CD4-positive, alpha-beta T cell treated with Interleukin-15 for 4 hours (primary cell): ENCODE data around the gene SPATA2L.

Experiments used
- DNase-seq: peaks from one replicate; pipeline ENCODE4 v3.0.0-alpha.2; 2020; ENCODE audit warnings: low spot score

The SPATA2L gene

DNA sequence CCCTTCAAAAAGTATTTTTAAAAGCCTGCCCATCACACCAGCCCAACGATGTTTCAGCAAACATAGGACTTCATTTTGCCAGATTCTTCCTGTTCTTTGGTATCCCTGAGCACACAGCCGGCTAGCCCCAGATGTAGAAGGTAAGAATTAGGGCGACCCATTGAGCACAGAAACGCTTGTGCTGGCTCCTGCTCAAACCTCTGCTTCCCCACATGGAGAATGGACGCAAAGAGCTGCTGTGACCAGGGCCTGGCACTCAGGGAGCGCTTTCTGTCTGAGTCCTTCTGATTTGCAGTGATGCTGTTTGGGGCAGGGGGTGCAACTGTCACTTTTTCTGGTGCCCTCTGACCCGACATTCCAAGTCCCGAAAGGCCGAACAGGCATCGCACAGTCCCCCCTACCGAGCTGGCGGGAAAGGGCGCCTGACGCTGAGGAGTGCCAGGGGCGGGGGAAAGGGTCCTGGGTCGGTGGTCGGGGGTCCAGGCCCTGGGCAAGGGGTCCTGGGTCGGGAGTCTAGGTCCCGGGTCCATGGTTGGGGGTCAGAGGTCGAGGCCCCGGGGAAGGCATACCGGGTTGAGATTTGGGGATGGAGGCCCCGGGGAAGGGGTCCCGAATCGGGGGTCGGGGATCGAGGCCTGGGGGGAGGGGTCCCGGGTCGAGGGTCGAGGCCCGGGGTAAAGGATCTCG lies 44.9 kb downstream of the SPATA2L start:
- no peak for DNase-seq

DNA sequence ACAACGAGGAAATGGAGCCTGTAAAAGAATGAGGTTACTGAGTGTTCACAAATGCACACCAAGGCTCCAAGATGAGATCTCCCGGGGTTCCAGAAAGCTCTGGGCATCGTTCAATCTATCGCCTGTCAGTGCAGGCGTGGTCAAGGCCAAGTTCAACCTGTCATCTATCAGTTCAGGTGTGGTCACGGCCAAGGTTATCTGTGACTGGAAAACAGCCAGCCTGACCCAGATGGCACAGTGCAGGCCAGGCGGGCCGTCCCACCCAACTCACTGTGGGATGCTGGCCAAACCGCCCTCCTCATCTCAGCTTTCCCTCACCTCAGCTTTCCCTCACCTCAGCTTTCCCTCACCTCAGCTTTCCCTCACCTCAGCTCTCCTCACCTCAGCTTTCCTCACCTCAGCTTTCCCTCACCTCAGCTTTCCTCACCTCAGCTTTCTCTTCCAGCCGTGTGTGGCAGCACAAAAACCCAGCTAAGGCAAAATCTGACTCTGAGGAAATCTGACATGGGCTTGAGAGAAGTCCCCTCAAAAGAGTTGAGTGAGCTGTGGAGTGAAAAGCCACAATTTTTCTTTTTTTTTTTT lies 46.4 kb downstream of the SPATA2L start:
- no peak for DNase-seq

DNA sequence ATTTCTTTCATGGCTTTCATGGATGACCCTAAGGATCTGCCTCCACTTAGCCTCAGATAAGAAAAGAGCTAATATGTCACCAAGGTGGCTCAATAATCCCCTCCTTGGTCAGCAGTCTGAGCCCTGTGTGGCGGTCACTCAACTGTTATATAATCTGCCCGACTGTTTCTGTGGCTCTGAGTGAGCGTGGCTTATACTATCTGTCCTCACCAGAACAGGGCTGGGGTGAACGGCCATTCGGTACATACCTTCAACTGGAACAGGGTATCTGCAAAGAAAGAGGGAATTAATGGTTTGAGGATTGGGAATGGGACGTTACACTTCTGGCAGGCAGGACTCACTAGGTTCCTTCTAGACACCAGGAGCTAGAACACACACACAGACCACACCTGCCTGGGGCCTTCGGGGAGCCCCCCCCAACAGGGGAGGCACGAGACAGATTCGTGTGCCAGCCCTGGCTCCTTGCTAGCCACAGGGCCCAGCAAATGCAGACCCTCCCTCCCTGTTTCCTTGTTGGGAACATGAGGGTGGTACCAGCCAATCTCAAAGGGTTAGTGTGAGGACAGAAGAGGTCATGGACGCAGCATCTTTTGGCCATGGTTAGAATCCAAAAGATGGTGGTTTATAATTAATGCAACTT lies 47.7 kb downstream of the SPATA2L start:
- DNase-seq = no peak

- DNase-seq = no peak
Observed at GRCh38 chr16:89651584-89651983, 49.9 kb downstream of the SPATA2L start.

DNA sequence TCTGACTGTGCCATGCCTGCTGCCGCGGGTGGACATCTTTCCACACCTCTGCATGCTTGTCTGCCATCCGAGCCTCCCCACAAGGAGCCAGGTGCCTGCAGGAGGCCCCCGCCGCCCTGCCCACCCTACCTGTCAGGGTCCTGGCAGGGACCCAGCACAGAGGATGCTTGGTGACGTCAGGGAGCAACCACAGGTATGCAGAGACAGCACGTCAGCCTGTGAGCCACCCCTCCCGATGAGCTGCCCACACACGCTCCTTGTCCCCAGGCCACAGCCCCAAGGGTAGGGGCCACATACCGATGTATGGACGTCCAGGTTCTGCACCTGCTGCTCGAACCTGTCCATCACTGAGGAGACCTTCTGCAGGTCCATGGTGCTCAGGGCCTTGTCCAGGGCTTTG lies 54.6 kb downstream of the SPATA2L start:
- no peak for DNase-seq
